ENCODE data around the gene MPLKIP. TPM values are rescaled to one million over a fixed set of nuclear protein-coding genes. Genes with fewer than 3 reads are reported as not detected.

MPLKIP gene
- total and polyA plus RNA-seq, 10 of the 15 experiments (the other 5 are each of a cell fraction or from before 2014, with no cell fraction given) = 4.6 to 78.8 (median 37.2) TPM

- in situ Hi-C loops (cut with MboI) (no loop called here), intact Hi-C loops (cut with micrococcal nuclease; ENCODE audit: unreplicated experiment) (no loop called here)
- H3K27ac ChIP-seq (ENCODE audit: control insufficient read depth, insufficient read depth) = no peak overlapping the region
- TF ChIP-seq CHD2 (IDR thresholded peaks at IDR 0.05; ENCODE audit: borderline replicate concordance, low read depth, low read length) (no peak), BRCA1 (IDR thresholded peaks at IDR 0.05; ENCODE audit: low read depth, low read length) (no peak), SIN3A (IDR thresholded peaks at IDR 0.05; ENCODE audit: low read depth, low read length) (no peak)
- no peaks in the 10 kb centered on the region for H3K9me3 ChIP-seq (replicated peaks; ENCODE audit: control insufficient read depth, insufficient read depth, low read length)
- SMC1A ChIA-PET (ENCODE audit: uncharacterized antibody, unreplicated experiment) = no interaction called here
- no peak overlapping the region for H3K4me2 ChIP-seq (ENCODE audit: control insufficient read depth, insufficient read depth)
- no peaks in the 10 kb centered on the region for H3K36me3 ChIP-seq (ENCODE audit: control insufficient read depth in 2 of 2, insufficient read depth in 2 of 2, low read length in 1 of 2)
- CTCF ChIA-PET = no interaction called here
- POLR2A ChIA-PET = no interaction called here
- ATAC-seq (no peak), DNase-seq (ENCODE audit: low read depth, low spot score) (no peak), FAIRE-seq (no peak)
- H3K79me2 ChIP-seq (ENCODE audit: control insufficient read depth, insufficient read depth, low read length) = no peaks in the 10 kb centered on the region
- no TSS peak for BruUV-seq (replicated peaks)
- RAD21 ChIA-PET (ENCODE audit: unreplicated experiment) = no interaction called here
- no peaks in the 10 kb centered on the region for H3K4me1 ChIP-seq (ENCODE audit: control insufficient read depth, insufficient read depth, low read length)
- no peaks in the 10 kb centered on the region for H3K27me3 ChIP-seq (replicated peaks in 1 of 2; ENCODE audit: control insufficient read depth in 2 of 2, insufficient read depth in 2 of 2, low read length in 1 of 2)
- no peak overlapping the region for H3K9ac ChIP-seq (ENCODE audit: control insufficient read depth, insufficient read depth, low read length)
- WGBS (ENCODE audit: insufficient coverage, insufficient replicate concordance, low lambda C conversion rate, missing lambda C conversion rate) = 0% methylated on average over 2 of the region's 2 CpGs
- no peaks in the 10 kb centered on the region for H4K20me1 ChIP-seq (ENCODE audit: control insufficient read depth, insufficient read depth)
- H3K4me3 ChIP-seq = no peak overlapping the region
- no peak overlapping the region for H2AFZ ChIP-seq (ENCODE audit: control insufficient read depth, low read depth, low read length)
Measured at GRCh38 chr7:40162516-40162915, 28.1 kb upstream of the MPLKIP start.

GRCh38 chr7:40156988-40157387, 22.6 kb upstream of the MPLKIP start:
- no peak for DNase-seq (ENCODE audit: low read depth, low spot score)
- Histone ChIP-seq H3K4me2 (ENCODE audit: control insufficient read depth, insufficient read depth) (no peak overlapping the region), H3K27ac (ENCODE audit: control insufficient read depth, insufficient read depth) (no peak overlapping the region), H2AFZ (ENCODE audit: control insufficient read depth, low read depth, low read length) (no peak overlapping the region), H3K36me3 (ENCODE audit: control insufficient read depth in 2 of 2, insufficient read depth in 2 of 2, low read length in 1 of 2) (no peaks in the 10 kb centered on the region), H3K4me1 (ENCODE audit: control insufficient read depth, insufficient read depth, low read length) (no peaks in the 10 kb centered on the region), H3K4me3 (no peak overlapping the region), H3K9me3 (replicated peaks; ENCODE audit: control insufficient read depth, insufficient read depth, low read length) (no peaks in the 10 kb centered on the region), H3K27me3 (replicated peaks in 1 of 2; ENCODE audit: control insufficient read depth in 2 of 2, insufficient read depth in 2 of 2, low read length in 1 of 2) (no peaks in the 10 kb centered on the region), H3K79me2 (ENCODE audit: control insufficient read depth, insufficient read depth, low read length) (no peaks in the 10 kb centered on the region), H4K20me1 (ENCODE audit: control insufficient read depth, insufficient read depth) (no peaks in the 10 kb centered on the region), H3K9ac (ENCODE audit: control insufficient read depth, insufficient read depth, low read length) (no peak overlapping the region)
- no peak for ATAC-seq
- CTCF ChIA-PET = no interaction called here
- RAD21 ChIA-PET (ENCODE audit: unreplicated experiment) = no interaction called here
- FAIRE-seq = no peak
- intact Hi-C loops (cut with micrococcal nuclease; ENCODE audit: unreplicated experiment) = no loop called here
- SMC1A ChIA-PET (ENCODE audit: uncharacterized antibody, unreplicated experiment) = no interaction called here
- POLR2A ChIA-PET = no interaction called here
- 99% methylated on average over 4 of the region's 4 CpGs for WGBS (ENCODE audit: insufficient coverage, insufficient replicate concordance, low lambda C conversion rate, missing lambda C conversion rate)
- BruUV-seq (replicated peaks) = no TSS peak
- in situ Hi-C loops (cut with MboI) = no loop called here
- TF ChIP-seq NRF1 (conservative IDR thresholded peaks at IDR 0.05; ENCODE audit: low read depth, low read length) (no peak), CTCF (IDR thresholded peaks at IDR 0.05 in 2 of 3, conservative IDR thresholded peaks at IDR 0.05 in 1 of 3; ENCODE audit: control insufficient read depth in 2 of 3, extremely low read depth in 1 of 3, insufficient read depth in 1 of 3, low read depth in 3 of 3, low read length in 3 of 3) (no peak), HSF1 (IDR thresholded peaks at IDR 0.05; ENCODE audit: low read depth, low read length) (no peak), BCL11A (IDR thresholded peaks at IDR 0.05; ENCODE audit: low read depth, low read length) (no peak), GABPA (IDR thresholded peaks at IDR 0.05; ENCODE audit: low read depth) (no peak), ZNF592 (IDR thresholded peaks at IDR 0.05) (no peak), SMARCA5 (IDR thresholded peaks at IDR 0.05) (no peak), ATF7 (IDR thresholded peaks at IDR 0.05; ENCODE audit: low read depth) (no peak), BACH1 (IDR thresholded peaks at IDR 0.05; ENCODE audit: borderline replicate concordance) (no peak)

Data from GM12878 (cell line).